ENCODE results near the gene ZC3HAV1.

DNA sequence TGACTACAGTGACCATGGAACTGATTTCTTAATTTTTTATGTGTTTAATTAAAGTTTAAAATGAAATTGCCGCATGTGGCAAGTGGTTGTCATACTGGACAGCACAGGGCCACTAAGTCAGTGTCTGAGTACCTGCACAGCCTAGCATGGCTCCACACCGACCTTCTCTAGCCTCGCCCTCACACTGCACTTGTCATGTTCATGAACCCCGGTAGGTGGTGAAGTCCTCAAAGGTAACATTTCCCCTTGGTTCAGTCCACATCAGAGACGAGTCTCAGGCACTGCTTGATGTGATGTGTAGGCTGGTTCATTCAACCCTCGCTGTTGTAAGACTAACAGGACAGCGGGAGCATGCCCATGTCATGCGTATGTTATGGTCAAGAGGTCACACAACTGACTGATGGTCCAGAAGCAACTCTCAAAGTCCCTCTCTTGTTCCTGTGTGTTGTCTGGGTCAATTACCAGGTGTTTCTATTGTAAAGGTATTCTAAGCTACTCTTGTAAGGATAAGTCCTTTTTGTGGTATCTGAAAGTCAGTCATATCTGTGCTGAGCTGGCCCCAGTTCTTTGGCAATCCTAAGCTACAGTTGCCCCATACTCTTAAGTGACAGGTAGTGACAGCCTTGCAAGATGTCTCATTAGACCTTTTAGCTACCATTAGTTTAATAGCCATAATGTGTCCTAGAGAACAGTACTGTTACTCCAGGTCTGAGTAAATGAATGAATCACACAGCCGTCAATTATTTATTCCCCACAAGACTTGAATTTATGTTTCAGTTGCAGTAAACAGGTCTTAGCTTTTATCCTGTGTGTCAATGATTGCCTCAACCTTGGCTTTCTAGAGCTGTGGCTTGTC, 40.7 kb downstream of the ZC3HAV1 start:
- TF ChIP-seq, protein P1, sequence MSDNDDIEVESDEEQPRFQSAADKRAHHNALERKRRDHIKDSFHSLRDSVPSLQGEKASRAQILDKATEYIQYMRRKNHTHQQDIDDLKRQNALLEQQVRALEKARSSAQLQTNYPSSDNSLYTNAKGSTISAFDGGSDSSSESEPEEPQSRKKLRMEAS (IDR thresholded peaks at IDR 0.05): no peak
- TF ChIP-seq EP300 (IDR thresholded peaks at IDR 0.05; ENCODE audit: borderline replicate concordance): no peak
- TF ChIP-seq CREB1 (IDR thresholded peaks at IDR 0.05; ENCODE audit: low read depth): no peak
- TF ChIP-seq ZBTB7A (IDR thresholded peaks at IDR 0.05; ENCODE audit: low read depth): no peak
